ENCODE data around the gene RAB5A. TPM values are rescaled to one million over a fixed set of nuclear protein-coding genes. Genes with fewer than 3 reads are reported as not detected.
A peak's percentile ranks its signal among the peaks of the same experiment; 100 is the strongest.

RAB5A gene
- total and polyA plus RNA-seq, 2 of the 4 experiments (the other 2 are of a cell fraction) = 33.3 to 46.4 TPM

GRCh38 chr3:19994796-19995195 is 47.9 kb downstream of the RAB5A start:
- Histone ChIP-seq H3K4me2 (ENCODE audit: low read depth, low read length) (no peak overlapping the region), H4K20me1 (ENCODE audit: insufficient read depth, low read length) (no peaks in the 10 kb centered on the region), H3K79me1 (ENCODE audit: low read depth in 1 of 2, low read length in 2 of 2) (no peaks in the 10 kb centered on the region), H2BK20ac (ENCODE audit: low read depth, low read length) (no peak overlapping the region), H3K9me1 (ENCODE audit: insufficient read depth, low read length) (no peaks in the 10 kb centered on the region), H4K8ac (ENCODE audit: low read depth in 2 of 2, low read length in 2 of 2) (no peak overlapping the region), H3K4me3 (ENCODE audit: insufficient read depth, low read depth, low read length) (no peak overlapping the region), H3K18ac (ENCODE audit: low read depth, low read length) (no peak overlapping the region), H3K4ac (ENCODE audit: low read depth, low read length) (no peak overlapping the region), H3K9ac (ENCODE audit: low read depth, low read length) (no peak overlapping the region), H3K23ac (ENCODE audit: low read depth, low read length) (no peak overlapping the region), H3K56ac (ENCODE audit: extremely low read depth, insufficient read depth, low read length) (no peak overlapping the region), H2AFZ (replicated peaks; ENCODE audit: low read length, poor library complexity) (no peak overlapping the region), H2BK120ac (ENCODE audit: low read depth, low read length) (no peak overlapping the region), H2BK5ac (ENCODE audit: low read depth, low read length, poor library complexity, severe bottlenecking) (no peak overlapping the region), H2AK9ac (replicated peaks; ENCODE audit: low read depth, low read length, poor library complexity) (no peak overlapping the region), H2BK15ac (ENCODE audit: low read depth, low read length) (no peak overlapping the region), H4K5ac (ENCODE audit: low read depth, low read length) (no peak overlapping the region), H4K91ac (ENCODE audit: insufficient read depth, low read depth, low read length) (no peak overlapping the region), H3K27ac (ENCODE audit: insufficient read depth, low read length) (no peak overlapping the region), H2AK5ac (ENCODE audit: low read depth, low read length) (no peak overlapping the region), H3K14ac (replicated peaks; ENCODE audit: low read depth, low read length) (no peak overlapping the region), H3K4me1 (ENCODE audit: control insufficient read depth, insufficient read depth, low read length) (no peaks in the 10 kb centered on the region), H3K36me3 (ENCODE audit: control insufficient read depth, insufficient read depth, low read length) (no peaks in the 10 kb centered on the region), H3K27me3 (ENCODE audit: control insufficient read depth, insufficient read depth, low read length) (no peaks in the 10 kb centered on the region), H3K9me3 (ENCODE audit: control insufficient read depth, insufficient read depth, low read length) (no peaks in the 10 kb centered on the region)
- intact Hi-C loops (cut with micrococcal nuclease) (no loop called here), in situ Hi-C loops (cut with MboI; ENCODE audit: low sequenced_read_pairs) (no loop called here), dilution Hi-C loops (cut with HindIII; ENCODE audit: low sequenced_read_pairs, unreplicated experiment) (no loop called here)
- ChIA-PET POLR2A (ENCODE audit: unreplicated experiment) (no interaction called here), CTCF (no interaction called here)
- peak; percentile 32; the same call in 1 of the 2 replicates for ATAC-seq (ENCODE audit: low read depth)
- TF ChIP-seq CHD1 (IDR thresholded peaks at IDR 0.05; ENCODE audit: low read depth, low read length) (no peak), BHLHE40 (IDR thresholded peaks at IDR 0.05; ENCODE audit: low read depth, low read length) (no peak), FOS (IDR thresholded peaks at IDR 0.05; ENCODE audit: low read depth, low read length) (no peak), RCOR1 (IDR thresholded peaks at IDR 0.05; ENCODE audit: insufficient replicate concordance, low read length) (no peak), SMC3 (IDR thresholded peaks at IDR 0.05; ENCODE audit: low read depth, low read length) (no peak), NFE2L2 (IDR thresholded peaks at IDR 0.05; ENCODE audit: low read depth, low read length) (no peak), POLR2A (IDR thresholded peaks at IDR 0.05; ENCODE audit: low read depth, low read length) (no peak), MAZ (IDR thresholded peaks at IDR 0.05; ENCODE audit: borderline replicate concordance, low read depth, low read length) (no peak), CEBPB (IDR thresholded peaks at IDR 0.05; ENCODE audit: low read depth, low read length) (no peak), RFX5 (IDR thresholded peaks at IDR 0.05; ENCODE audit: low read depth, low read length) (no peak), MXI1 (IDR thresholded peaks at IDR 0.05; ENCODE audit: borderline replicate concordance, low read depth, low read length) (no peak), RAD21 (IDR thresholded peaks at IDR 0.05; ENCODE audit: low read length) (no peak), CTCF (conservative IDR thresholded peaks at IDR 0.05; ENCODE audit: low read depth, low read length) (no peak), USF2 (IDR thresholded peaks at IDR 0.05; ENCODE audit: low read depth, low read length) (no peak), ELK1 (IDR thresholded peaks at IDR 0.05; ENCODE audit: borderline replicate concordance, low read depth, low read length) (no peak), MAFK (IDR thresholded peaks at IDR 0.05; ENCODE audit: low read depth, low read length) (no peak)
- DNase-seq = peak; percentile 10
- WGBS, 2 experiments (ENCODE audit: extremely low coverage in 2 of 2, insufficient read length in 1 of 2) = no CpG with 5 or more reads among the region's 2 CpGs
- BruUV-seq (replicated peaks) = no TSS peak

All from IMR-90 (cell line).